Measurements from ENCODE around the gene BEND7. TPM values are rescaled to one million over a fixed set of nuclear protein-coding genes. Genes with fewer than 3 reads are reported as not detected.

The BEND7 gene
- total RNA-seq, 1 experiment from 2014 or later: 7.6 TPM

DNA sequence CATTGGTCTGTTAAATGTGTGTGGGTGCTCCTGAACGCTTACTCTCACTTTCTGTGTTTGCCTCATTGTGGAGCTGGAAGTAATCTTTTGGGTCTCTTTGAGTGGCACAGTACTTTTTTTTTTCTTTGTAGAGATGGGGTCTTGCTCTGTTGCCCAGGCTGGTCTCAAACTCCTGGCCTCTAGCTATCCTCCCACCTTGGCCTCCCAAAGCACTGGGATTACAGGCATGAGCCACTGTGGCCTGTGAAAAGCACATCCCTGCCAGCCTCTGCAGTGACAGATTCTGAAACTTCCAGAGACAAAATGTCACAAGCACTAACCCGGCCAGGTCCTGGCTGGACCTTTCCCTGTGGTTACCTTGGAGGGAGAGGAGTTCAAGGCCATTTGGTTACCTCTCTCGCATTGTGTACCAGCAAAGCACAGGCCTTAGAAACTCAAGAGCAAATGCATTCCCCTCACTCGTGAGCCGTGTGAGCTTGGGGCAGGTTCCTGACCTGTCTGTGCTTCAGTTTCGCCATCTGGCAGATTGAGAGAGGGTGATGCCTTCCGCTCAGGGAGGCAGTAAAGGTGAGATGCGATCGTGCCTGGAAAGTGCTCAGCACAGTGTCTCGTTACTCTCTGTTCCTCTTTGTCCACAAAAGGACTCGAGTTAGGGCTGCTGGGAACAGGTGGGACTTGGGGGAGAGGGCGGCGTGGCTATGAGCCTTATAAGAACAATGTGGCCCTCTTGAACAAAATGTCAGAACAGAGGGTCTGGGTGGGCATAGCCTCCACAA lies 108.1 kb downstream of the BEND7 start:
- in situ Hi-C loops (cut with HindIII; ENCODE audit: low pct_unique_long_range_greater_than_20kb, low sequenced_read_pairs): no loop called here
- no peak for TF ChIP-seq SIN3A (IDR thresholded peaks at IDR 0.05; ENCODE audit: borderline replicate concordance, insufficient read depth, low read depth, low read length)
- TF ChIP-seq TCF7L2 (IDR thresholded peaks at IDR 0.05; ENCODE audit: low read depth, low read length): no peak
- TF ChIP-seq POLR2AphosphoS5 (IDR thresholded peaks at IDR 0.05; ENCODE audit: low read depth, low read length): no peak
- TF ChIP-seq, protein P1, sequence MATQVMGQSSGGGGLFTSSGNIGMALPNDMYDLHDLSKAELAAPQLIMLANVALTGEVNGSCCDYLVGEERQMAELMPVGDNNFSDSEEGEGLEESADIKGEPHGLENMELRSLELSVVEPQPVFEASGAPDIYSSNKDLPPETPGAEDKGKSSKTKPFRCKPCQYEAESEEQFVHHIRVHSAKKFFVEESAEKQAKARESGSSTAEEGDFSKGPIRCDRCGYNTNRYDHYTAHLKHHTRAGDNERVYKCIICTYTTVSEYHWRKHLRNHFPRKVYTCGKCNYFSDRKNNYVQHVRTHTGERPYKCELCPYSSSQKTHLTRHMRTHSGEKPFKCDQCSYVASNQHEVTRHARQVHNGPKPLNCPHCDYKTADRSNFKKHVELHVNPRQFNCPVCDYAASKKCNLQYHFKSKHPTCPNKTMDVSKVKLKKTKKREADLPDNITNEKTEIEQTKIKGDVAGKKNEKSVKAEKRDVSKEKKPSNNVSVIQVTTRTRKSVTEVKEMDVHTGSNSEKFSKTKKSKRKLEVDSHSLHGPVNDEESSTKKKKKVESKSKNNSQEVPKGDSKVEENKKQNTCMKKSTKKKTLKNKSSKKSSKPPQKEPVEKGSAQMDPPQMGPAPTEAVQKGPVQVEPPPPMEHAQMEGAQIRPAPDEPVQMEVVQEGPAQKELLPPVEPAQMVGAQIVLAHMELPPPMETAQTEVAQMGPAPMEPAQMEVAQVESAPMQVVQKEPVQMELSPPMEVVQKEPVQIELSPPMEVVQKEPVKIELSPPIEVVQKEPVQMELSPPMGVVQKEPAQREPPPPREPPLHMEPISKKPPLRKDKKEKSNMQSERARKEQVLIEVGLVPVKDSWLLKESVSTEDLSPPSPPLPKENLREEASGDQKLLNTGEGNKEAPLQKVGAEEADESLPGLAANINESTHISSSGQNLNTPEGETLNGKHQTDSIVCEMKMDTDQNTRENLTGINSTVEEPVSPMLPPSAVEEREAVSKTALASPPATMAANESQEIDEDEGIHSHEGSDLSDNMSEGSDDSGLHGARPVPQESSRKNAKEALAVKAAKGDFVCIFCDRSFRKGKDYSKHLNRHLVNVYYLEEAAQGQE (IDR thresholded peaks at IDR 0.05; ENCODE audit: insufficient read depth in 1 of 2, low read depth in 2 of 2, low read length in 1 of 2): no peak
- TF ChIP-seq, protein P2, sequence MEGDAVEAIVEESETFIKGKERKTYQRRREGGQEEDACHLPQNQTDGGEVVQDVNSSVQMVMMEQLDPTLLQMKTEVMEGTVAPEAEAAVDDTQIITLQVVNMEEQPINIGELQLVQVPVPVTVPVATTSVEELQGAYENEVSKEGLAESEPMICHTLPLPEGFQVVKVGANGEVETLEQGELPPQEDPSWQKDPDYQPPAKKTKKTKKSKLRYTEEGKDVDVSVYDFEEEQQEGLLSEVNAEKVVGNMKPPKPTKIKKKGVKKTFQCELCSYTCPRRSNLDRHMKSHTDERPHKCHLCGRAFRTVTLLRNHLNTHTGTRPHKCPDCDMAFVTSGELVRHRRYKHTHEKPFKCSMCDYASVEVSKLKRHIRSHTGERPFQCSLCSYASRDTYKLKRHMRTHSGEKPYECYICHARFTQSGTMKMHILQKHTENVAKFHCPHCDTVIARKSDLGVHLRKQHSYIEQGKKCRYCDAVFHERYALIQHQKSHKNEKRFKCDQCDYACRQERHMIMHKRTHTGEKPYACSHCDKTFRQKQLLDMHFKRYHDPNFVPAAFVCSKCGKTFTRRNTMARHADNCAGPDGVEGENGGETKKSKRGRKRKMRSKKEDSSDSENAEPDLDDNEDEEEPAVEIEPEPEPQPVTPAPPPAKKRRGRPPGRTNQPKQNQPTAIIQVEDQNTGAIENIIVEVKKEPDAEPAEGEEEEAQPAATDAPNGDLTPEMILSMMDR (IDR thresholded peaks at IDR 0.05): no peak
- Histone ChIP-seq H3K4me1 (ENCODE audit: control insufficient read depth, insufficient read depth, low read length) (no peaks in the 10 kb centered on the region), H3K4me3 (ENCODE audit: low read depth in 2 of 2, low read length in 2 of 2) (no peak overlapping the region), H3K9me3 (ENCODE audit: control insufficient read depth, insufficient read depth, low read depth, low read length) (no peaks in the 10 kb centered on the region), H3K27ac (ENCODE audit: low read length) (no peak overlapping the region), H3K36me3 (ENCODE audit: control insufficient read depth, insufficient read depth, low read length) (no peaks in the 10 kb centered on the region), H3K27me3 (ENCODE audit: control insufficient read depth, insufficient read depth, low read length) (no peaks in the 10 kb centered on the region)
- DNase-seq (ENCODE audit: low read depth, low spot score): no peak
- intact Hi-C loops (cut with micrococcal nuclease; ENCODE audit: unreplicated experiment): no loop called here
- ChIA-PET POLR2A (no interaction called here), CTCF (no interaction called here)
- BruUV-seq (replicated peaks): no TSS peak
- no peak for ATAC-seq

- ChIA-PET POLR2A (no interaction called here), CTCF (interaction anchor here (0.6 kb wide), 1 partner anchor 1023 kb away, joined by 4 read pairs; no protein-coding TSS in a partner anchor)
- intact Hi-C loops (cut with micrococcal nuclease; ENCODE audit: unreplicated experiment): no loop called here
- in situ Hi-C loops (cut with HindIII; ENCODE audit: low pct_unique_long_range_greater_than_20kb, low sequenced_read_pairs): no loop called here
- DNase-seq (ENCODE audit: low read depth, low spot score) (no peak), ATAC-seq (no peak)
- H3K27me3 ChIP-seq (ENCODE audit: control insufficient read depth, insufficient read depth, low read length): no peaks in the 10 kb centered on the region
- no peak overlapping the region for H3K27ac ChIP-seq (ENCODE audit: low read length)
- H3K9me3 ChIP-seq (ENCODE audit: control insufficient read depth, insufficient read depth, low read depth, low read length): no peaks in the 10 kb centered on the region
- TF ChIP-seq, protein P1 (IDR thresholded peaks at IDR 0.05; ENCODE audit: insufficient read depth in 1 of 2, low read depth in 2 of 2, low read length in 1 of 2): no peak
- TF ChIP-seq POLR2AphosphoS5 (IDR thresholded peaks at IDR 0.05; ENCODE audit: low read depth, low read length) (no peak), SIN3A (IDR thresholded peaks at IDR 0.05; ENCODE audit: borderline replicate concordance, insufficient read depth, low read depth, low read length) (no peak), TCF7L2 (IDR thresholded peaks at IDR 0.05; ENCODE audit: low read depth, low read length) (no peak)
- TF ChIP-seq, protein P2 (IDR thresholded peaks at IDR 0.05): no peak
- no peaks in the 10 kb centered on the region for H3K36me3 ChIP-seq (ENCODE audit: control insufficient read depth, insufficient read depth, low read length)
- no peak overlapping the region for H3K4me3 ChIP-seq (ENCODE audit: low read depth in 2 of 2, low read length in 2 of 2)
- BruUV-seq (replicated peaks): no TSS peak
- no peaks in the 10 kb centered on the region for H3K4me1 ChIP-seq (ENCODE audit: control insufficient read depth, insufficient read depth, low read length)
Measured at GRCh38 chr10:13417459-13418126, 111.2 kb downstream of the BEND7 start.

Measured in Panc1 (cell line).